ENCODE results near the gene TTLL9. TPM values are rescaled to one million over a fixed set of nuclear protein-coding genes. Genes with fewer than 3 reads are reported as not detected.

TTLL9 gene
- total and polyA plus RNA-seq, 2 donors (not counting 1 experiment from before 2014, with no cell fraction given), result 0.74 to 0.76 TPM

DNA sequence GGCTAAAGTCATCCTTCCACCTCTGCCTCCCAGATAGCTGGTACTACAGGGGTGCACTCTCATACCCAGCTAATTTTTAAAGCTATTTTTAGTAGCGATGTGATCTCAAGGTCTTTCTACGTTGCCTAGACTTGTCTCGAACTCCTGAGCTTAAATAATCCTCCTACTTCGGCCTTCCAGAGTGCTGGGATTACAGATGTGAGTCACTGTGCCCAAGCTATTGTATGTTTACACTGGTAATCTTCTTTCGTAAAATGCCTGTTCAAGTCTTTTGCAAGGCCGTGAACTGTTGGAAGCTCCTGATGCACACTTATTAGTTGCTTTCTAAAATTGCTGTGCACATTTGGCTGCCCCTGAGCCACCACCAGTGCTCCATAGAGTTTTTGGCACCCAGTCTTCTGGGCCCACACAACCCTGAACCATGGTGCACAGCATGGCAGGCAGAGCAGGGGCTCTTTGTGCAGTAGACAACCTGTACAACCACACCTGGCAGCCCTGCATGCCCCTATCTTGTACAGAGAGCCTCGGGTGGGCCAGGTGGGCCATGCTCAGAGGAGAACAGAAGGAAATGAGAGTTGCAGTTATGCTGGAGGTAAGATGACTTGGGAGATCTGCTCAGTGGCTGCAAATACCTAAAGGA lies 48.2 kb downstream of the TTLL9 start:
- Mint-ChIP-seq H3K9me3 (ENCODE audit: insufficient read depth) (no peaks in the 10 kb centered on the region), H3K27me3 (peaks cover 4% of the 10 kb centered on the region), H3K4me3 (no peak overlapping the region), H3K27ac (no peak overlapping the region), H3K4me1 (peaks cover 2% of the 10 kb centered on the region)
- intact Hi-C loops (cut with micrococcal nuclease), result no loop called here
- Histone ChIP-seq H3K36me3 (replicated peaks in 1 of 2; ENCODE audit: control extremely low read depth in 1 of 2, control insufficient read depth in 1 of 2, extremely low read depth in 1 of 2, insufficient read depth in 2 of 2, low read length in 1 of 2) (no peaks in the 10 kb centered on the region), H4K20me1 (ENCODE audit: control insufficient read depth, insufficient read depth, low read length, poor library complexity, severe bottlenecking) (no peaks in the 10 kb centered on the region), H3K9me3 (ENCODE audit: control extremely low read depth in 1 of 3, control insufficient read depth in 2 of 3, insufficient read depth in 1 of 3, low read length in 2 of 3) (no peaks in the 10 kb centered on the region), H2AFZ (ENCODE audit: insufficient read depth, low read depth, low read length, poor library complexity, severe bottlenecking) (peak overlapping the region; percentile 14), H3K4me1 (ENCODE audit: control insufficient read depth in 2 of 2, insufficient read depth in 2 of 2, low read length in 2 of 2) (peaks cover 0 to 3% of the 10 kb centered on the region in 2 donors), H3K79me2 (ENCODE audit: control insufficient read depth, insufficient read depth, low read length) (no peaks in the 10 kb centered on the region), H3K9ac (ENCODE audit: low read length) (no peak overlapping the region), H3K4me2 (replicated peaks; ENCODE audit: low read depth, low read length, poor library complexity, severe bottlenecking) (peak overlapping the region; percentile 17), H3K27me3 (replicated peaks in 1 of 4; ENCODE audit: control extremely low read depth in 1 of 4, control insufficient read depth in 3 of 4, insufficient read depth in 4 of 4, low read length in 3 of 4) (peaks cover 0 to 3% (median under 1%) of the 10 kb centered on the region in 4 experiments), H3K27ac (ENCODE audit: low read length in 2 of 2) (no peak overlapping the region), H3K4me3 (ENCODE audit: control extremely low read depth in 1 of 5, extremely low read depth in 1 of 5, insufficient read depth in 1 of 5, low read depth in 2 of 5, low read length in 4 of 5) (no peak overlapping the region)
- CTCF ChIA-PET, result interaction anchor here (0.5 to 1.4 kb wide), 3 partner anchors 34 to 114 kb away, joined by 3 to 7 read pairs (median 3); partner anchors contain the start of gene PDRG1
- WGBS (ENCODE audit: insufficient coverage), result 95% methylated on average over 5 of the region's 7 CpGs
- TF ChIP-seq EZH2 (IDR thresholded peaks at IDR 0.05; ENCODE audit: borderline replicate concordance, insufficient read depth, low read depth, low read length, poor library complexity, severe bottlenecking), result no peak
- TF ChIP-seq CTCF (IDR thresholded peaks at IDR 0.05), result no peak
- POLR2A ChIA-PET, result no interaction called here
- ATAC-seq (ENCODE audit: low read depth), result no peak
- DNase-seq, result no peak

DNA sequence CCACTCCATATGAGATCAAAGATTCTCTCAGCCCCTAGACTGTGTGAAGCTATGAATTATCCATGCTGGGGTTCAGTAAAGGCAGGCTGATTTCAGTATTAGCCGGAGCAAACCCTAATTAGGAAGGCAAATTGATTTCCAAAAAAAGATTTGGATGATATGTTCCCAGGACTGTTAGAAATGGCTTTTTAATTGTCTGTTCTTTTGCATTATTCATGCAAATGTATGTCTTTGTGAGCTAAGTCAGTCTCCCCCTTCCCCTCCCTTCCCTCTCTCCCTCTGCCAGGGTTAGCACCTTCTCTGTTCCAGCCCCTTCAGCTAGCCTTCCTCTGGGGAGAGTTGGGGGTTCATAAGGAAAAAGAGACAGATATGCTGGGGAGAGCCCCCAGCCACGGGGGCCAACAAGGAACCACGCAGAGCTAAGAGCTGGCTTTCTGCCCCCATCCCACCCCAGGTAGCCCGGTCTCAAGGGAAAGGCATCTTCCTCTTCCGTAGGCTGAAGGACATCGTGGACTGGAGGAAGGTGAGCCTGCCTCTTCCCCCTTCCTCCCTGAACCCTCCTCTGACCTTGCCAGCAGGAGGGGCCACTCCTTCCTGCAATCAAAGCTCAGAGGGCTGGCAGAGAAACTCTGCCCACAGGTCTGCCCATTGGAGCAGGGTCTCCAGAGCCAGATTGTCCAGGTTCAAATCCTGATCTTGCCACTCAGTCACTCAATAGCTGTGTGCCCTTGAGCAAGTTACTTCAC lies 49.1 kb downstream of the TTLL9 start:
- peaks cover 12% of the 10 kb centered on the region for H3K27me3 Mint-ChIP-seq
- no peaks in the 10 kb centered on the region for H3K36me3 ChIP-seq (replicated peaks in 1 of 2; ENCODE audit: control extremely low read depth in 1 of 2, control insufficient read depth in 1 of 2, extremely low read depth in 1 of 2, insufficient read depth in 2 of 2, low read length in 1 of 2)
- no peak overlapping the region for H3K4me3 ChIP-seq (ENCODE audit: control extremely low read depth in 1 of 5, extremely low read depth in 1 of 5, insufficient read depth in 1 of 5, low read depth in 2 of 5, low read length in 4 of 5)
- no peaks in the 10 kb centered on the region for H3K9me3 ChIP-seq (ENCODE audit: control extremely low read depth in 1 of 3, control insufficient read depth in 2 of 3, insufficient read depth in 1 of 3, low read length in 2 of 3)
- DNase-seq (no peak), ATAC-seq (ENCODE audit: low read depth) (no peak)
- H3K79me2 ChIP-seq (ENCODE audit: control insufficient read depth, insufficient read depth, low read length), result no peaks in the 10 kb centered on the region
- no peak overlapping the region for H3K27ac Mint-ChIP-seq
- H4K20me1 ChIP-seq (ENCODE audit: control insufficient read depth, insufficient read depth, low read length, poor library complexity, severe bottlenecking), result no peaks in the 10 kb centered on the region
- ChIA-PET CTCF (interaction anchor here (0.6 to 1.4 kb wide), 4 partner anchors 33 to 75 kb away, joined by 3 to 7 read pairs (median 4); partner anchors contain the start of gene PDRG1), POLR2A (no interaction called here)
- WGBS (ENCODE audit: insufficient coverage), result 38% methylated on average over 4 of the region's 6 CpGs
- intact Hi-C loops (cut with micrococcal nuclease), result no loop called here
- H3K4me2 ChIP-seq (replicated peaks; ENCODE audit: low read depth, low read length, poor library complexity, severe bottlenecking), result no peak overlapping the region
- peaks cover 0 to 8% (median 1%) of the 10 kb centered on the region in 4 experiments for H3K27me3 ChIP-seq (replicated peaks in 1 of 4; ENCODE audit: control extremely low read depth in 1 of 4, control insufficient read depth in 3 of 4, insufficient read depth in 4 of 4, low read length in 3 of 4)
- no peaks in the 10 kb centered on the region for H3K9me3 Mint-ChIP-seq (ENCODE audit: insufficient read depth)
- H3K4me3 Mint-ChIP-seq, result no peak overlapping the region
- peaks cover 9% of the 10 kb centered on the region for H3K4me1 Mint-ChIP-seq
- H3K4me1 ChIP-seq (ENCODE audit: control insufficient read depth in 2 of 2, insufficient read depth in 2 of 2, low read length in 2 of 2), result peaks cover 0 to 6% of the 10 kb centered on the region in 2 donors
- H3K27ac ChIP-seq (ENCODE audit: low read length in 2 of 2), result no peak overlapping the region
- no peak overlapping the region for H2AFZ ChIP-seq (ENCODE audit: insufficient read depth, low read depth, low read length, poor library complexity, severe bottlenecking)
- H3K9ac ChIP-seq (ENCODE audit: low read length), result no peak overlapping the region
- TF ChIP-seq EZH2 (IDR thresholded peaks at IDR 0.05; ENCODE audit: borderline replicate concordance, insufficient read depth, low read depth, low read length, poor library complexity, severe bottlenecking), result no peak
- TF ChIP-seq CTCF (IDR thresholded peaks at IDR 0.05), result no peak

Data from B cell (primary cell).